GM12875 (cell line): Measurements from ENCODE around the gene CDHR1.

Experiments used
- H3K4me3 ChIP-seq: one replicate; pipeline ENCODE4 v1.5.1; 2011; ENCODE audit warnings: low read depth, low read length, control low read depth
- TF ChIP-seq, protein P1 (sequence below): IDR thresholded peaks from 2 replicates; pipeline ENCODE4 v1.5.1; 2011; ENCODE audit warnings: low read depth, mild to moderate bottlenecking, control low read depth, inconsistent platforms, low read length, moderate library complexity, borderline replicate concordance; ENCODE audit not compliant: insufficient read depth

The CDHR1 gene

GRCh38 chr10:84195044-84195830 is 900 bp downstream of the CDHR1 start:
- TF ChIP-seq, protein P1, sequence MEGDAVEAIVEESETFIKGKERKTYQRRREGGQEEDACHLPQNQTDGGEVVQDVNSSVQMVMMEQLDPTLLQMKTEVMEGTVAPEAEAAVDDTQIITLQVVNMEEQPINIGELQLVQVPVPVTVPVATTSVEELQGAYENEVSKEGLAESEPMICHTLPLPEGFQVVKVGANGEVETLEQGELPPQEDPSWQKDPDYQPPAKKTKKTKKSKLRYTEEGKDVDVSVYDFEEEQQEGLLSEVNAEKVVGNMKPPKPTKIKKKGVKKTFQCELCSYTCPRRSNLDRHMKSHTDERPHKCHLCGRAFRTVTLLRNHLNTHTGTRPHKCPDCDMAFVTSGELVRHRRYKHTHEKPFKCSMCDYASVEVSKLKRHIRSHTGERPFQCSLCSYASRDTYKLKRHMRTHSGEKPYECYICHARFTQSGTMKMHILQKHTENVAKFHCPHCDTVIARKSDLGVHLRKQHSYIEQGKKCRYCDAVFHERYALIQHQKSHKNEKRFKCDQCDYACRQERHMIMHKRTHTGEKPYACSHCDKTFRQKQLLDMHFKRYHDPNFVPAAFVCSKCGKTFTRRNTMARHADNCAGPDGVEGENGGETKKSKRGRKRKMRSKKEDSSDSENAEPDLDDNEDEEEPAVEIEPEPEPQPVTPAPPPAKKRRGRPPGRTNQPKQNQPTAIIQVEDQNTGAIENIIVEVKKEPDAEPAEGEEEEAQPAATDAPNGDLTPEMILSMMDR, result no peak
- no peak overlapping the region for H3K4me3 ChIP-seq

DNA sequence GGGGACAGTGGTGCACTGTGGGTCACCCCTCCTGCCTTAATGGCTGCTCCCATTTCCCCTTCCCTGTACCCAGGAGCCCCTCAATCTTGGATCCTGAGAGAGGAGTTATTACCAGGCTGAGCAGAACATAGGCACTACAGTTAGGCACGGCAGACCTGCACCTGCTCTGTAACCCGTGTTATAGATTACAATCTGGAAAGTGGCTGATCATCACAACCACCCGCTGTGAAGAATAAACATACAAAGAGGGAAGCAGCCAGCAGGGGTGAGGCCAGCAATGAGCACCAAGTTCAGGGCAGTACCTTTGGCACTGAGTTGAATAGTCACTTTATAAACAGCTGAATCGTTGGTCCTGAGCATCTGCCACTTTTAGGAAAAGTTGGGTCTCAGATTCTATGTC is 1.7 kb downstream of the CDHR1 start:
- H3K4me3 ChIP-seq, result no peak overlapping the region
- TF ChIP-seq, protein P1, result no peak

- TF ChIP-seq, protein P1, result no peak
- no peak overlapping the region for H3K4me3 ChIP-seq
Observed at GRCh38 chr10:84196941-84197340, 2.6 kb downstream of the CDHR1 start.

DNA sequence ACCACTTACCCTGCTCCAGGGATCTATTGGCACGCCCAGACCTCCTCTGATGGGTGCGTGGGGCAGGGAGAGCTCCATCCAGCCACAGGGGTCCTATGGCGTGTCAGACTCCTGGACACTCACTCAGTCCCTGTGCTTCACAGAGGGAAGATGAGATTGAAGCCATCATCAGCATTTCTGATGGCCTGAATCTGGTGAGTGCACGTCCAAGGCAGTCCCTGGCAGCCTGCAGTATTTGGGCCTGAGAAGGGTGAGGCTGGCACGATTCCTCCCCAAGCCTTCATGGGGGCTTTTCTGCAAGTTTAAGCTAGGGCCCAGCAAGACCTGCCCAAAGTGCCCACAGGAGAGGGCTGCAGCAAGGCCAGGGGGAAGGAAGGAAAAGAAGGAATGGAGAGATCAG is 3.3 kb downstream of the CDHR1 start:
- no peak overlapping the region for H3K4me3 ChIP-seq
- TF ChIP-seq, protein P1, result no peak

- TF ChIP-seq, protein P1, result no peak
- no peak overlapping the region for H3K4me3 ChIP-seq
Observed at GRCh38 chr10:84198206-84198915, 4.0 kb downstream of the CDHR1 start.

- TF ChIP-seq, protein P1, result no peak
- H3K4me3 ChIP-seq, result no peak overlapping the region
Observed at GRCh38 chr10:84200537-84201243, 6.4 kb downstream of the CDHR1 start.
